Hematopoietic multipotent progenitor cell treated with erythropoietin and hydrocortisone succinate and interleukin-3 and kit ligand, for 15 days (in vitro differentiated cells): ENCODE results near the gene NCAPG2.
A peak's percentile ranks its signal among the peaks of the same experiment; 100 is the strongest.
"Not testable (repeated sequence)": the region's sequence is repeated elsewhere in the genome, so short reads cannot be mapped to it uniquely, and the experiment has no call there.

ENCODE experiments used
- DNase-seq: peaks from one replicate; pipeline ENCODE4 v3.0.0-alpha.2; 2015; ENCODE audit warnings: low spot score

The NCAPG2 gene

DNA sequence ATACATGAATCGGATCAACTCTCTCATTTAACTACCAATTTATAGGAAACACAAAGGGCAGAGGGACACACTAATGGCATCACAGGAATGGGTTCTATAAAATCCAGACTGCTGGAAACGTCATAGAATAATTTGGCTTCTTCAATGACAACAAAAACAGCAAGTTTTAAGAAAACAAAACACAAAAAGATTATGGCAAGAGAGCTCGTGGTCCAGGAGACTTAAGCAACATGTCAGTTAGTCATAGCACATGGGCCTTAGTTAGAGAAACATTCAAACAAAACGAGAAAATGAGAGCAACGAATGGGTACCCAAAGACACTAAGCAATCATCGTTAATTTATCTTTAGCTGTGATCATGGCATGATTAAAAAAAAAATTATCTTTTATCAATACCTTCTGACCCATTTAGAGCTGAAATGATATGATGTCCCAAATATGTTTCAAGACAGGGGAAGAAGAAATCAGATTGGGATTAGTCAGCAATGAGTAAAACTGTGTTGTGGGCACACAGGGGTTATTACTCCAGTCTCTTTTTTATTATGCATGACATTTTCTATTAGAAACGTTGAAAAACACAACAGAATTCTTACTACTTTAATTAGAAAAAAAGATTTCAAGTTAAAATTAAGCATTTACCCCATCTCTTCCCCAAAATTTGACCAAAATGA, 28.3 kb downstream of the NCAPG2 start:
- DNase-seq = no peak

- no peak for DNase-seq
Observed at GRCh38 chr7:158672975-158673374, 31.6 kb downstream of the NCAPG2 start.

GRCh38 chr7:158668086-158668485, 36.5 kb downstream of the NCAPG2 start:
- DNase-seq = not testable (repeated sequence)

GRCh38 chr7:158666966-158667678, 37.5 kb downstream of the NCAPG2 start:
- not testable (repeated sequence) for DNase-seq

- no peak for DNase-seq
Observed at GRCh38 chr7:158666401-158666800, 38.2 kb downstream of the NCAPG2 start.

DNA sequence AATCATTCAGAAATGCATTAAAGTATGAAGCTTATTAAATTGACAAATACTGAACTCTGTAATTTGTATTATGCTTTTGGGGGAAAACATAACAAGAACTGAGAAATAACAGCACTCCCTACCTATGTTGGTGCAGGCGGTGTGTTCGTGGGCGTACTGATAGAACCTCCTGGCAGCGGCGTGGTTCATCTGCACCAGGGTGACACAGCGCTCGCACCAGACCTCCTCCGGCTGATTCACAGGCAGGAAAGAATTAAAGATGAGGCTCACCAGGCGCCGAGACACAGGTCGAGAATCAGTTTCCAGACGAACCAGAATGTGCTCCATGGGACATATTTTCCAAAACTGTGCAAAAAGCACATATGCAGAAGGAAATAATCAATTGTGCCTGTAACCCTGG, 40.2 kb downstream of the NCAPG2 start:
- DNase-seq = no peak

DNA sequence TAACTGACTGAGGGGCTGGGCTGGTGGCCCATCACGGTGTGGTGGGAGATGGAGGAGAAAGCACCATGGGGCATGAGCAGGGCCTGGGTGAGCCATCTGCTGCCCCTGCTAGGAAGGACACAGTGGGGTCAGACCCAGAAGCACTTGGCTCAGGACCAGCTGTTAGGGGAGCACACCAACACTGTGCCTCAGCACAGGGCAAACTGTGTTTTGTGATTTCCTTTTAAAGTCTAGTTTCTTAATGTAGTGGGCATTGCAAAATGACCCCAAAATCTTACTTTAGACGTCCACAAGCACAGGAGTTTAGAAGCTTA, 41.2 kb downstream of the NCAPG2 start:
- DNase-seq = no peak

DNA sequence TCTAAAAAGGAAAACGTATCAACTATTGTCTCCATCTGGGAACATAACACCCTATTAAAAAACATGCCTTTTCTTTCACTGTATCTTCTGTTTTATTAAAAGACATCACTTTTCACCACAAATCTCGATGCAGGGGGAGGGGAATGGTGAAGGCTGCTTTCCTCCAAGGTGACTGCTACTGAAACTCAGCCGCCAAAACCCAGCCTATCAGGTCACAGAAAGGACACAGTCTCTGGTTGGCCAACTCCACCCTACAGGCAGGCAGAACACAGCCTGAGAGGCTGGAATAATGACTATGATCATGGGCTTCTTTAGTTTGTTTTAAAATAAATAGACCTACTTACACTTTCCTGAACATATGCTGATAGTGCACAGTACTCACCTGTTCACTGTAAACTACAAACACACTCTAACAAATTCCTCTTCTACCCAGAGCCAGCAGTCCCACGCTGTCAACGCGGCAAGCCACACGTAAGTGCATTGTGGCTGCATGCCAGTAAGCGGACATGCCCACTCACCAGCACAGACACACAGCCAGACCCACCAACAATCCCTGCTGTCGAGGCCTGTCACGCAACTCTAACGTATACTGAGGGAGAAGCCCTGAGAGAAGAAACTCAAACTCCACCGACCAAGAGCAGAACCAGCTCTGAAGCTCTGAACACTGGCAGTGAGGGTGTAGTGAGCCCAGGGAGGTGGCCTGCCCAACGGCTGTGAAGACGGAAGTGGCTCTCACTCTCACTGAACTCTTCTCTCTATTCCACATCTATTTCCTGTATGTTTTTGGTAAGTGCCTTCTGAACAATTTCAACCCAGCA, 41.8 kb downstream of the NCAPG2 start:
- no peak for DNase-seq

DNA sequence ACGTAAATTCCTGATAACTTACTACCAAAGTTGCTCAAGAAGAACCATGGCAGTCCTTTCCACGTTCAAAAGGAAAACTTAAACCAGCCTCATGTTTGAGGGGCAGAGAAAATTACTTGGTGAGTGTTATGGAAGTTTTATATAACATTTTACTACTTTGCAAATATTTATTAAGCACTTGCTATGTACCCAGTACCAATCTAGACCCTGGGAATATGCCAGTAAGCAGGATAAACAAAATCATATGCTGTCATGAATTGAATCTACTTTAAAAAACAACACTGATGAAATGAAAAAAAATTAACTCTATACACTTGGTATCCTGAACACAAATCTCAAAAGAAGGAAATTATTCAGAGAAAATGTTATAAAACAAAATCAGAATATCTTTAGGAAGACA, 46.1 kb downstream of the NCAPG2 start:
- DNase-seq = no peak

DNA sequence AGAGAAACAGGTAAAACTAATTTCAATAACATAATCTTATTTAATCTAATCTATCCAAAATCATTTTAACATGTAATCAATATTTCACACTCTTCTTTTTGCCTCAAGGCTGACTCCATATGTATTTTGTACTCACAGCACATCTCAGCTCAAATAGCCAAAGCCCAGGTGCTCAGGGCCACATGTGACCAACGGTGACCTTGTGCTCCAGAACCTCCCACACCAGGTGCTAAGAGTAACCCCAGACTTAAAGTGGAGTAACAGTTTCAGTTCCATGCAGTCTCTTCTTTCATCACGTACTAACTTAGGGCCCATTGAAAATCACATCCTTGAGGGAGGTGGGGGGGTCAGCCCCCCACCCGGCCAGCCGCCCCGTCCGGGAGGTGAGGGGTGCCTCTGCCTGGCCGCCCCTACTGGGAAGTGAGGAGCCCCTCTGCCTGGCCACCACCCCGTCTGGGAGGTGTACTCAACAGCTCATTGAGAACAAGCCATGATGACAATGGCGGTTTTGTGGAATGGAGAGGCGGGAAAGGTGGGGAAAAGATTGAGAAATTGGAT, 47.3 kb downstream of the NCAPG2 start:
- no peak for DNase-seq

GRCh38 chr7:158655931-158656441, 48.6 kb downstream of the NCAPG2 start:
- no peak for DNase-seq

DNA sequence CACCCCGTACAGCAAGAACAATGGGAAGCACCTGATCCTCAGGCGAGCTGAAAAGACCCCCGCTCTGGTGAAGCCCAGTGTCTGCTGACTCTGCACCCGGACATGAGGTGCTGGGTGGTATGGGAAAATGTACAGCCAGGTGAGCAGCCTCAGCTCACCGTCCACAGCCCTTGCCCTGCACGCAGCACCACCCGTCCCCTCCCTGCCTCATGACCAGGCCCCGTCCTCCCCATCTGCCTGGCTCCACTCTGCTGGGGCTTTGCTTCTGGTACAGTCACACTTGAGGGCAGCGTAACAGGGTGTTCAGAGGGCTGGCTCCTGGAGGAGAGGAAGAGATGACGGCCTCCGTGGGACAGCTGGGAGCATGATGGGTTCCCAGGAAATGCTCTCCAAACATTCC, 49.1 kb downstream of the NCAPG2 start:
- DNase-seq = no peak

GRCh38 chr7:158651968-158652565, 52.5 kb downstream of the NCAPG2 start:
- DNase-seq = no peak

DNA sequence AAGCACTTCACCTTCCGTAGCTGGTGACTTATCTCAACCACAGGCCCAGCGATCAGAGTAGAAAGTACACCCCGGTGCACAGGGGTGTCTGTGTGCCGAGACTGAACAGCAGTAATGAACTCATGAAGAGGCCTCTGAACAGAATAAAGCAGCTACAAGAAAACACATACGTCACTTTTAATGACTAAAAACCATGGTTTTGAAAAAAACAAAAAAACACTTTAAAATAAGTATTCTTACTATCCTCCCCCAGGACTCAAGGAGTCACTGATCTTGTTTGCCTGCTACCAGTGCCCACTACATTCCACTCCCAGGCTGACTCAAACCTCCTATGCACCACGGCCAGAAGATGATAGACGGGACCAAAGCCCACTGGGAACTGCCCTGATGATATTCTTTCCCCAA, 53.8 kb downstream of the NCAPG2 start:
- DNase-seq = no peak

DNA sequence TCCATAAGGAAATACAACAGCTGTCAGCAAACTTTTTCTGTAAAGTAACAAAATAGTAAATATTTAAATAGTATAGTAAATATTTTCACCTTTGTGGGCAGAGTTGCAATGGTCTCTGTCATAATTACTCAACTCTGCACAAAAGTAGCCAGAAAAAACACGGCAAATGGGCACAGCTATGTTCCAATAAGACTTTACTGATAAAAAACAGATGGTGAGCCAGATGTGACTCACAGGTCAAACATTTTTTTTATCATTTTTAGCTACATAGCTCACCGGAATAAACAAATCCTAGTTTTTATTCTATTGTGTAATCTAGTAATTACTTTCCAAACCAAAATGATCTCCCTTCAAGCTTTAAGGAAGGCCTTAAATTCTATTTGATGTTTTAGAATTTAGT, 55.3 kb downstream of the NCAPG2 start:
- DNase-seq = peak; percentile 18

GRCh38 chr7:158648787-158649186, 55.8 kb downstream of the NCAPG2 start:
- DNase-seq = no peak

DNA sequence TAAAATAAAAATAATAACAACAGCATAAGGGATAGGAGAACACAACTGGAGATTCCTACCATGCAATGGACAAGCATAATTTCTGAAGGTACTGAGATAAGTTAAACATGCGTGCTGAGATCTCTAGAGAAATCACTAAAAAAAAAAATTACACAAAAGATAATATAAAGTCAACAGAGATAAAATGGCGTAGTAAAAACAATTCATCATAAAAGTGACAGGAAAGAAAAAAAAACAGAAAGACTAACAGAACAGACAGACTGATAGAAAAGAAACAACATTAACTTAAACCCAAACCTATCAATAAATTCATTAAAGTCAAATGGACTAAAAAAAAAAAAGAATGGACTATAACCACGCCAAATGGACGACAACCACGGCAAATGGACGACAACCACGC, 56.4 kb downstream of the NCAPG2 start:
- no peak for DNase-seq

- DNase-seq = no peak
Observed at GRCh38 chr7:158647475-158647792, 57.2 kb downstream of the NCAPG2 start.

- DNase-seq = no peak
Observed at GRCh38 chr7:158646766-158647474, 57.7 kb downstream of the NCAPG2 start.

DNA sequence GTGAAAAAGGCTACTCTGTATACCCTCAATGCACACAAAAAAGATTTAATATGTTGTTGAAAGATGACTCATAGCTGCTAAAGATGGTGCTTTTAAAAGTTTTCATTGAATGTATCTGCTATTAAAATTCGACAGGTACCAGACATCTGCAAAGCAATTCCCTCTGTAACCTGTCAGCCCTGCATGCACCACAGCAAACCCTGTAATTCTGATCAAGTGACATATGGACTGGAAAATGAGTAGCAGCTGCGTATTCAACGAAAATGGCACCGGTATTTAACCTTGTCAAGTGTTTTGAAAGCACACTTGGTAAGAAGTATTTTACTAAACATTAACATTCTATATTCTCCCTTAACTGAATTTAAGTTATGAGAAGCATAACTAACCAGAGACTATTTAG, 58.8 kb downstream of the NCAPG2 start:
- DNase-seq = no peak

- DNase-seq = no peak
Observed at GRCh38 chr7:158642149-158642548, 62.5 kb downstream of the NCAPG2 start.

GRCh38 chr7:158638001-158638400, 66.6 kb downstream of the NCAPG2 start:
- no peak for DNase-seq
